ENCODE data around the gene CTSE. TPM values are rescaled to one million over a fixed set of nuclear protein-coding genes. Genes with fewer than 3 reads are reported as not detected.

The CTSE gene
- total RNA-seq, 1 donor from 2014 or later: not detected

GRCh38 chr1:205989786-205990185 lies 33.9 kb downstream of the CTSE start:
- DNase-seq: no peak
- Mint-ChIP-seq H3K9me3 (ENCODE audit: unreplicated experiment) (peaks cover 1% of the 10 kb centered on the region), H3K36me3 (ENCODE audit: unreplicated experiment) (no peaks in the 10 kb centered on the region), H3K4me3 (ENCODE audit: unreplicated experiment) (no peak overlapping the region), H3K27ac (ENCODE audit: unreplicated experiment) (no peak overlapping the region), H3K4me1 (ENCODE audit: low read depth, unreplicated experiment) (no peaks in the 10 kb centered on the region), H3K27me3 (ENCODE audit: unreplicated experiment) (no peaks in the 10 kb centered on the region)
- TF ChIP-seq CTCF (IDR thresholded peaks at IDR 0.05; ENCODE audit: partially characterized antibody, unreplicated experiment): no peak

- DNase-seq: no peak
- Mint-ChIP-seq H3K36me3 (ENCODE audit: unreplicated experiment) (no peaks in the 10 kb centered on the region), H3K4me3 (ENCODE audit: unreplicated experiment) (no peak overlapping the region), H3K27ac (ENCODE audit: unreplicated experiment) (no peak overlapping the region), H3K9me3 (ENCODE audit: unreplicated experiment) (peaks cover 1% of the 10 kb centered on the region), H3K27me3 (ENCODE audit: unreplicated experiment) (peaks cover 4% of the 10 kb centered on the region), H3K4me1 (ENCODE audit: low read depth, unreplicated experiment) (peaks cover 2% of the 10 kb centered on the region)
- TF ChIP-seq CTCF (IDR thresholded peaks at IDR 0.05; ENCODE audit: partially characterized antibody, unreplicated experiment): no peak
Measured at GRCh38 chr1:205988585-205988995, 35.1 kb downstream of the CTSE start.

DNA sequence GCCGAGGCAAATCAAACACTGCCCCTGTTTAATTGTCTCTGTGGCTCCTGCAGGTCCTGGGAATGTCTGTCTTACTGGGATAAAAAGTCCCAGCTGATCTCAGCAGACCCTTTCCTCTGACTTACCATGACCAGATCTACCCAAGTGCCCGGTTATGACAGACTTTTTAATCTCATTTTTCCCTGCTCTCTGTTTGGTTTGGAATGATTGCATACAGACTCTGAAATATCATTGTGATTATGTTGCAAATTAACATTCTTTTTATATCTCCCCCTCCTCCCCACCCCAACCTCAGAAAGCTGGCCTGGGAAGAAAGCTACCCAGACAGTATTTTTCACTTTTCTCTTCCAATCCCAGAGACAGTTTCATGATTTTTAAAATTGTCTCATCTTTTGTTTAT lies 36.8 kb downstream of the CTSE start:
- Mint-ChIP-seq H3K27ac (ENCODE audit: unreplicated experiment) (no peak overlapping the region), H3K4me1 (ENCODE audit: low read depth, unreplicated experiment) (peaks cover 2% of the 10 kb centered on the region), H3K4me3 (ENCODE audit: unreplicated experiment) (no peak overlapping the region), H3K27me3 (ENCODE audit: unreplicated experiment) (peaks cover 4% of the 10 kb centered on the region), H3K9me3 (ENCODE audit: unreplicated experiment) (no peaks in the 10 kb centered on the region), H3K36me3 (ENCODE audit: unreplicated experiment) (peaks cover 5% of the 10 kb centered on the region)
- no peak for DNase-seq
- TF ChIP-seq CTCF (IDR thresholded peaks at IDR 0.05; ENCODE audit: partially characterized antibody, unreplicated experiment): no peak

DNA sequence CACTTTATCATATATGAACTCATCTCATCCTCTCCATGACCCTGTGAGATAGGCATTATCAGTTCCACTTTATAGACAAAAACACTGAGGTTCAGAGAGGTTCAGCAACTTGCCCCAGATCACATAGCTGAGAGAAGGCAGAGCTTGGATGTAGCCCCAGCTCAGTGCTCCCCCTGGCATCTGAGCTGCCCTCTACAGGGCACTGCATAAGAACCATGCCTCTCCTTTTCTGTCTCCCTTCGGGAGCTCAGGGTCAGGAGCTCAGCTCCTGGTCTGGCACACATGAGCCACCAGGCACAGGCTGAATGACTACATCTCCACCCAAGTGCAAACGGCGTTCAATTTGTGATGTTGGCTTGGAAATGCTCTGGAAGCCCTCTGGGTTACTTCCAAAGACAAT lies 37.4 kb downstream of the CTSE start:
- Mint-ChIP-seq H3K4me3 (ENCODE audit: unreplicated experiment) (no peak overlapping the region), H3K27me3 (ENCODE audit: unreplicated experiment) (peaks cover 4% of the 10 kb centered on the region), H3K36me3 (ENCODE audit: unreplicated experiment) (peaks cover 7% of the 10 kb centered on the region), H3K27ac (ENCODE audit: unreplicated experiment) (no peak overlapping the region), H3K4me1 (ENCODE audit: low read depth, unreplicated experiment) (peaks cover 2% of the 10 kb centered on the region), H3K9me3 (ENCODE audit: unreplicated experiment) (no peaks in the 10 kb centered on the region)
- TF ChIP-seq CTCF (IDR thresholded peaks at IDR 0.05; ENCODE audit: partially characterized antibody, unreplicated experiment): no peak
- DNase-seq: no peak

DNA sequence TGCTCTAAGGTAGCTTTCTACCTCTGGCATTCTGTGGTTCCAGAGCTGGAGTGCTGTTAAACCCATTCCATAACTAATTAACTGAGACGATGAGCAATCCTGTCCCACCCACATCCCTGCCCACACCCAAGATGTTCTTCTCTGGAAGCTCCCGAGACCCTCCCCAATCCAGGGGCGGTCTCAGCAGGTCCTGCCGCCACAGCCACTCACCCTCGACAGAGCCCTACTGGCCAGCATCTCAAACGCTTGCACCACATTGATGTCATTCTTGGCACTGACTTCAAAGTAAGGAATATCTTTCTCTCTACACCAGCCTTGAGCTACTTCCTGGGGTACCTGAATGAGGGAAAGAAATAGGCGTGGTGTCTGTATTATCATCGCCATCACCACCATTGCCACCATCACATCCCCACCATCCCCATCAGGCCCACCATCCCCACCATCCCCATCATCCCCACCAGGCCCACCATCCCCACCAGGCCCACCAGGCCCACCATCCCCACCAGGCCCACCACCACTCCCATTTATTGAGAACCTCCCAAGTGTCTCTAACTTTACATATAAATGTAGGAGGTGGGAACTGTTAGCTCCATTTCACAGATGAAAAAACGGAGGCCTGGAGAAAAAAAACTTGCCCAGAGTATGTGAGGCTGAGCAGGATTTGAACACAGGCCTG lies 38.2 kb downstream of the CTSE start:
- H3K27ac Mint-ChIP-seq (ENCODE audit: unreplicated experiment): no peak overlapping the region
- H3K9me3 Mint-ChIP-seq (ENCODE audit: unreplicated experiment): no peaks in the 10 kb centered on the region
- H3K4me1 Mint-ChIP-seq (ENCODE audit: low read depth, unreplicated experiment): peaks cover 2% of the 10 kb centered on the region
- peaks cover 4% of the 10 kb centered on the region for H3K27me3 Mint-ChIP-seq (ENCODE audit: unreplicated experiment)
- H3K36me3 Mint-ChIP-seq (ENCODE audit: unreplicated experiment): peaks cover 7% of the 10 kb centered on the region
- no peak overlapping the region for H3K4me3 Mint-ChIP-seq (ENCODE audit: unreplicated experiment)
- DNase-seq: no peak
- no peak for TF ChIP-seq CTCF (IDR thresholded peaks at IDR 0.05; ENCODE audit: partially characterized antibody, unreplicated experiment)
